AG09309 (cell line): ENCODE measurements around the gene TNNT3.

Experiments
- DNase-seq: peaks from one replicate; pipeline ENCODE4 v3.0.0-alpha.2; 2010; ENCODE audit warnings: low read depth
- H3K4me3 ChIP-seq: 2 replicates; pipeline ENCODE4 v1.5.1; 2011; ENCODE audit warnings: mild to moderate bottlenecking, low read depth, low read length, moderate library complexity; ENCODE audit not compliant: control insufficient read depth
- CTCF ChIP-seq: IDR thresholded peaks from 2 replicates; pipeline ENCODE4 v1.5.1; 2011; ENCODE audit warnings: mild to moderate bottlenecking, low read depth, low read length, inconsistent platforms; ENCODE audit not compliant: insufficient read depth, control insufficient read depth; ENCODE audit errors: missing control alignments

TNNT3 gene

GRCh38 chr11:1928891-1929541, 9.5 kb downstream of the TNNT3 start:
- no peak for DNase-seq
- H3K4me3 ChIP-seq: no peak overlapping the region
- TF ChIP-seq CTCF: no peak

GRCh38 chr11:1929621-1930461, 10.3 kb downstream of the TNNT3 start:
- H3K4me3 ChIP-seq: no peak overlapping the region
- no peak for TF ChIP-seq CTCF
- no peak for DNase-seq

- TF ChIP-seq CTCF: no peak
- H3K4me3 ChIP-seq: no peak overlapping the region
- no peak for DNase-seq
These were observed 10.9 kb downstream of the TNNT3 start for GRCh38 chr11:1930462-1930830.

- H3K4me3 ChIP-seq: no peak overlapping the region
- TF ChIP-seq CTCF: no peak
- no peak for DNase-seq
These were observed 12.0 kb downstream of the TNNT3 start for GRCh38 chr11:1931341-1932104.

- no peak for DNase-seq
- no peak for TF ChIP-seq CTCF
These were observed 12.6 kb downstream of the TNNT3 start for GRCh38 chr11:1932105-1932480.

GRCh38 chr11:1932681-1933080, 13.2 kb downstream of the TNNT3 start:
- no peak overlapping the region for H3K4me3 ChIP-seq
- DNase-seq: no peak
- TF ChIP-seq CTCF: no peak

More at GRCh38 chr11:1932105-1932480, 12.6 kb downstream of the TNNT3 start:
- no peak overlapping the region for H3K4me3 ChIP-seq
